ENCODE data around the gene TRIM44.

TRIM44 gene

DNA sequence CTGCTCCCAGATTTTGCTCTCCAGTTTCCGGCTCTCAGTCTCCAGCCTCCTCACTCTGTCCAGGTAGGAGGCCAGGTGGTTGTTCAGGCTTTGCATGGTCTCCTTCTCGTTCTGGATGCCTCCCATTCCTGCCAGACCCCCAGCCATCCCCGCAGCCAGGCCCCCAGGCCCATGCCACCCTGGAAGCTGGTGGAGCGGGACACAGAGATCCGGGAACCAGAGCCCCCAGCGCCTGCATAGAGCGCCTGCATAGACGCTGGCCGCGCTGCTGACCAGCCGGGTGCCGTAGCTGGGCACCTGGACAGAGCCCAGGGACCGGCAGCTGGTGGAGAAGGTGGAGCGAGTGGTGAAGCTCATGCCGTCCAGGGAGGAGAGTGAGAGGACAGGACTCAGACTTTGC is 198.6 kb downstream of the TRIM44 start:
- no peak overlapping the region for H3K27ac ChIP-seq
- no peaks in the 10 kb centered on the region for H3K36me3 ChIP-seq (replicated peaks)
- no peak overlapping the region for H3K4me3 ChIP-seq (ENCODE audit: low read depth, low read length)
- TF ChIP-seq, protein P1, sequence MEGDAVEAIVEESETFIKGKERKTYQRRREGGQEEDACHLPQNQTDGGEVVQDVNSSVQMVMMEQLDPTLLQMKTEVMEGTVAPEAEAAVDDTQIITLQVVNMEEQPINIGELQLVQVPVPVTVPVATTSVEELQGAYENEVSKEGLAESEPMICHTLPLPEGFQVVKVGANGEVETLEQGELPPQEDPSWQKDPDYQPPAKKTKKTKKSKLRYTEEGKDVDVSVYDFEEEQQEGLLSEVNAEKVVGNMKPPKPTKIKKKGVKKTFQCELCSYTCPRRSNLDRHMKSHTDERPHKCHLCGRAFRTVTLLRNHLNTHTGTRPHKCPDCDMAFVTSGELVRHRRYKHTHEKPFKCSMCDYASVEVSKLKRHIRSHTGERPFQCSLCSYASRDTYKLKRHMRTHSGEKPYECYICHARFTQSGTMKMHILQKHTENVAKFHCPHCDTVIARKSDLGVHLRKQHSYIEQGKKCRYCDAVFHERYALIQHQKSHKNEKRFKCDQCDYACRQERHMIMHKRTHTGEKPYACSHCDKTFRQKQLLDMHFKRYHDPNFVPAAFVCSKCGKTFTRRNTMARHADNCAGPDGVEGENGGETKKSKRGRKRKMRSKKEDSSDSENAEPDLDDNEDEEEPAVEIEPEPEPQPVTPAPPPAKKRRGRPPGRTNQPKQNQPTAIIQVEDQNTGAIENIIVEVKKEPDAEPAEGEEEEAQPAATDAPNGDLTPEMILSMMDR (IDR thresholded peaks at IDR 0.05; ENCODE audit: low read depth, low read length, missing control alignments): no peak
- H3K27me3 ChIP-seq (replicated peaks): no peaks in the 10 kb centered on the region
- in situ Hi-C loops (cut with HindIII; ENCODE audit: low pct_ligation_motif_present, low sequenced_read_pairs): no loop called here
- DNase-seq: no peak

DNA sequence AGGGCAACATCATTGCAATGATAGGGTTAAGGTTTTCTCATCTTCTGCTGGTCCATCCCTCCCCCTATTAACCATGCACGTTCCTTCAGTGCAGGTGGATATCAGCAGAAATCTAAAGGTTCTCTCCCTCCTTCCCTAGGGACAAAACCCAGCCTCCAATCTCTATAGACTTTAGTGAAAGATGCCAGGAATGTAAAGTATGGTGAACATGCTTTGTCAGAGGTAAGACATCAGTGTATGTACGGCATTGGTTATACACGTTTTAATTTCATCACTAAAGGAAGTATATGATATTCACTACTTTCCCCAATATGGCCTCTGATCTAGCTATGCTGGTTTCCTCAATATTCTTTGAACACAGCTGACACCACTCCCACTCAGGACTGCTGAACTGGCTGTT is 200.1 kb downstream of the TRIM44 start:
- H3K36me3 ChIP-seq (replicated peaks): no peaks in the 10 kb centered on the region
- no peaks in the 10 kb centered on the region for H3K27me3 ChIP-seq (replicated peaks)
- DNase-seq: no peak
- TF ChIP-seq, protein P1 (IDR thresholded peaks at IDR 0.05; ENCODE audit: low read depth, low read length, missing control alignments): no peak
- no peak overlapping the region for H3K4me3 ChIP-seq (ENCODE audit: low read depth, low read length)
- in situ Hi-C loops (cut with HindIII; ENCODE audit: low pct_ligation_motif_present, low sequenced_read_pairs): no loop called here
- no peak overlapping the region for H3K27ac ChIP-seq

DNA sequence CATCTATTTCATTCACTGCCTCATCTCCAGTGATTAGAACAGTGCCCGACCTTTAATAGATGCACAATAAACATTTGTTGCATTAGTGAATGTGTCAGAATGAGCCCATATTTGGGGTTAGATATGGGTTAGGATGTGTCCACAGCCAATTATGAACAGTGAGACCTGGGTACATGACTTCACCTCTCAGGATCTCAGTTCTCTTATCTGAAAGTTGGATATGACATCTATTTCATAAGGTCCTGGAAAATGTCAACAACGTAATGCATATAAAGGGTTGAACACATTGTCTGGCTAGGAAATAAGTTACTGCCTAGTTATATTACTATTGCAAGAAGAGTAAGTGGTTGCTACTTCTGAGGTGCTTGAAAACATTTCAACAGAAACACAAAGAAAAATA is 201.6 kb downstream of the TRIM44 start:
- no peak overlapping the region for H3K27ac ChIP-seq
- H3K36me3 ChIP-seq (replicated peaks): no peaks in the 10 kb centered on the region
- no peak for DNase-seq
- H3K4me3 ChIP-seq (ENCODE audit: low read depth, low read length): no peak overlapping the region
- in situ Hi-C loops (cut with HindIII; ENCODE audit: low pct_ligation_motif_present, low sequenced_read_pairs): no loop called here
- TF ChIP-seq, protein P1 (IDR thresholded peaks at IDR 0.05; ENCODE audit: low read depth, low read length, missing control alignments): no peak
- no peaks in the 10 kb centered on the region for H3K27me3 ChIP-seq (replicated peaks)

DNA sequence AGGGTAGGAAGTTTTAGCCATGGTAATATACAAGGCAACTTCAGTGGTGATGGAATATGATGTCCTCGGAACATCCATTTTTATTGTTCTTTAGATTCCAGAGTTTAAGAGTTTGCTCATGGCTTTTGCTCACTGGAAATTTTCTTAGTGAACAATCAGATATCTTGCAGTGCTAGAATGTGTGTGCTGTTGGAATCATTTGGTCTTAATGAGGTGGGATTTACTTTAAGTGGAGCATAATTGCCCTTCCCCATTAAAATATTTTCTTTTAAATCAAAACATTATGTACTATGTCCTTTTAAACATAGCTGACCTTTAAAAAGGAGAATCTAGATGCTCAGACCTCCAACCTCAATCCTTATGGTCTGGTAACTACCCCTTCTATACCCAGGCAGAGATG is 204.0 kb downstream of the TRIM44 start:
- Histone ChIP-seq H3K27me3 (replicated peaks) (no peaks in the 10 kb centered on the region), H3K36me3 (replicated peaks) (no peaks in the 10 kb centered on the region), H3K27ac (no peak overlapping the region), H3K4me3 (ENCODE audit: low read depth, low read length) (no peak overlapping the region)
- TF ChIP-seq, protein P1 (IDR thresholded peaks at IDR 0.05; ENCODE audit: low read depth, low read length, missing control alignments): no peak
- DNase-seq: no peak
- in situ Hi-C loops (cut with HindIII; ENCODE audit: low pct_ligation_motif_present, low sequenced_read_pairs): no loop called here

All from brain microvascular endothelial cell (primary cell).